ENCODE results near the gene SLC35F5. TPM values are rescaled to one million over a fixed set of nuclear protein-coding genes. Genes with fewer than 3 reads are reported as not detected.
"Not testable (repeated sequence)": the region's sequence is repeated elsewhere in the genome, so short reads cannot be mapped to it uniquely, and the experiment has no call there.

The SLC35F5 gene
- polyA plus RNA-seq, 4 donors, result 86.1 to 146 (median 130) TPM

- DNase-seq (ENCODE audit: low read depth in 4 of 4, low spot score in 3 of 4), result no peak
Observed at GRCh38 chr2:113698892-113699447, 57.5 kb downstream of the SLC35F5 start.

GRCh38 chr2:113698251-113698650 is 58.2 kb downstream of the SLC35F5 start:
- DNase-seq (ENCODE audit: low read depth in 4 of 4, low spot score in 3 of 4), result not testable (repeated sequence)

GRCh38 chr2:113697516-113697915 is 58.9 kb downstream of the SLC35F5 start:
- DNase-seq (ENCODE audit: low read depth in 4 of 4, low spot score in 3 of 4), result no peak

- no peak for DNase-seq (ENCODE audit: low read depth in 4 of 4, low spot score in 3 of 4)
Observed at GRCh38 chr2:113694438-113694837, 62.0 kb downstream of the SLC35F5 start.

- DNase-seq (ENCODE audit: low read depth in 4 of 4, low spot score in 3 of 4), result no peak
Observed at GRCh38 chr2:113692698-113693428, 63.6 kb downstream of the SLC35F5 start.

- DNase-seq (ENCODE audit: low read depth in 4 of 4, low spot score in 3 of 4), result not testable (repeated sequence)
Observed at GRCh38 chr2:113690871-113691270, 65.6 kb downstream of the SLC35F5 start.

- DNase-seq (ENCODE audit: low read depth in 4 of 4, low spot score in 3 of 4), result no peak
Observed at GRCh38 chr2:113686537-113686936, 69.9 kb downstream of the SLC35F5 start.

- no peak for DNase-seq (ENCODE audit: low read depth in 4 of 4, low spot score in 3 of 4)
Observed at GRCh38 chr2:113685471-113685870, 71.0 kb downstream of the SLC35F5 start.

- no peak for DNase-seq (ENCODE audit: low read depth in 4 of 4, low spot score in 3 of 4)
Observed at GRCh38 chr2:113679457-113679856, 77.0 kb downstream of the SLC35F5 start.

- DNase-seq (ENCODE audit: low read depth in 4 of 4, low spot score in 3 of 4), result no peak
Observed at GRCh38 chr2:113677330-113677729, 79.1 kb downstream of the SLC35F5 start.

GRCh38 chr2:113676623-113677266 is 79.7 kb downstream of the SLC35F5 start:
- DNase-seq (ENCODE audit: low read depth in 4 of 4, low spot score in 3 of 4), result no peak

GRCh38 chr2:113675875-113676274 is 80.6 kb downstream of the SLC35F5 start:
- DNase-seq (ENCODE audit: low read depth in 4 of 4, low spot score in 3 of 4), result no peak

- DNase-seq (ENCODE audit: low read depth in 4 of 4, low spot score in 3 of 4), result no peak
Observed at GRCh38 chr2:113672326-113672932, 84.0 kb downstream of the SLC35F5 start.

- DNase-seq (ENCODE audit: low read depth in 4 of 4, low spot score in 3 of 4), result not testable (repeated sequence)
Observed at GRCh38 chr2:113669013-113669412, 87.4 kb downstream of the SLC35F5 start.

- DNase-seq (ENCODE audit: low read depth in 4 of 4, low spot score in 3 of 4), result not testable (repeated sequence)
Observed at GRCh38 chr2:113664761-113665533, 91.5 kb downstream of the SLC35F5 start.

- DNase-seq (ENCODE audit: low read depth in 4 of 4, low spot score in 3 of 4), result not testable (repeated sequence)
Observed at GRCh38 chr2:113663285-113664060, 93.0 kb downstream of the SLC35F5 start.
